Peyer's patch (tissue), 4 donors: ENCODE results near the gene BEND7. TPM values are rescaled to one million over a fixed set of nuclear protein-coding genes. Genes with fewer than 3 reads are reported as not detected.

Source experiments
- DNase-seq, 3 donors: peaks; one replicate each; pipeline ENCODE4 v3.0.0-alpha.2; 2017 to 2019
- H3K27ac ChIP-seq, 4 donors: fragments of 200-600 bp; sonication (generic); one replicate each; pipeline ENCODE4 v1.5.1; 2016 to 2019
- H3K27me3 ChIP-seq, 2 donors: fragments of 200-600 bp; sonication (generic); one replicate each; pipeline ENCODE4 v1.5.1; 2019
- H3K36me3 ChIP-seq, 3 donors: fragments of 200-600 bp; sonication (generic); one replicate each; pipeline ENCODE4 v1.5.1; 2016 to 2019
- H3K4me1 ChIP-seq, 4 donors: fragments of 200-600 bp; sonication (generic); one replicate each; pipeline ENCODE4 v1.5.1; 2016 to 2019
- H3K4me3 ChIP-seq, 4 donors: fragments of 200-600 bp; sonication (generic); 1 replicate in 3 of 4; 2 replicates in 1 of 4; pipeline ENCODE4 v1.5.1; 2016 to 2019; ENCODE audit warnings: mild to moderate bottlenecking in 1 of 4
- H3K9me3 ChIP-seq, 4 donors: fragments of 200-600 bp; sonication (generic); one replicate each; pipeline ENCODE4 v1.5.1; 2016 to 2019; ENCODE audit warnings: mild to moderate bottlenecking in 1 of 4
- POLR2A ChIP-seq, 2 donors: fragments of 450-650 bp; IDR thresholded peaks; one replicate each; pipeline ENCODE4 v1.5.1; 2017; ENCODE audit warnings: antibody characterized with exemption in 2 of 2, mild to moderate bottlenecking in 2 of 2, moderate library complexity in 2 of 2
- total RNA-seq, 4 donors: library from RNA; depleted of rRNA; stranded (reverse); fragments of >200 nt; gene quantifications; one replicate each; pipeline ENCODE4 v1.1.0, GENCODE V29; 2016
- TF ChIP-seq, protein P1 (sequence below), 6 experiments: fragments of 450-650 bp in 4 of 6; fragments of 200-600 bp in 2 of 6; sonication (generic) in 1 of 6; IDR thresholded peaks; one replicate each; pipeline ENCODE4 v1.5.1; 2017 to 2019; ENCODE audit warnings: antibody characterized with exemption in 6 of 6, mild to moderate bottlenecking in 3 of 6, moderate library complexity in 1 of 6

Gene BEND7
- total RNA-seq, 4 donors from 2014 or later: 23.1 to 136 (median 97.8) TPM

DNA sequence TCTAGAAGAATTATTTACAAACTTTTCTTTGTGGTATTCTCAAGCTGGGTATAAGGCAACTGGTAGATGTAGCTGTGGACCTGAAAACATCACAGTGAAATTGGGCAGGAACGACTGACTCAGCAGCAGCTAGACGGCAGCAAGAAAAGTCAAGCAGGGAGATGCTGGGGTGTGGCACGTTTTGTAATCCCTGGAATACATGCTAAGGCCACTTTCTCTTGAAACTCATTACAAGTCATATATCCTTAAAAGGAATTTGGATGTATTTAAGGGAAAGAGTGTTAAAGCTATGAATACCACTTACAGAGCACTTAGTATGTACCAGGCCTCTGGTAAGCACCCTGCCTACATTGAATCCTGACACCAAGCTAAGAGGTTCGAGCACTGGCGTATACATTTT, 17.4 kb downstream of the BEND7 start:
- Histone ChIP-seq H3K4me3 (no peak overlapping the region), H3K9me3 (no peaks in the 10 kb centered on the region), H3K4me1 (no peaks in the 10 kb centered on the region), H3K36me3 (peaks cover 0 to 1% (median 0%) of the 10 kb centered on the region in 3 donors), H3K27ac (no peak overlapping the region), H3K27me3 (no peaks in the 10 kb centered on the region)
- TF ChIP-seq, protein P1, sequence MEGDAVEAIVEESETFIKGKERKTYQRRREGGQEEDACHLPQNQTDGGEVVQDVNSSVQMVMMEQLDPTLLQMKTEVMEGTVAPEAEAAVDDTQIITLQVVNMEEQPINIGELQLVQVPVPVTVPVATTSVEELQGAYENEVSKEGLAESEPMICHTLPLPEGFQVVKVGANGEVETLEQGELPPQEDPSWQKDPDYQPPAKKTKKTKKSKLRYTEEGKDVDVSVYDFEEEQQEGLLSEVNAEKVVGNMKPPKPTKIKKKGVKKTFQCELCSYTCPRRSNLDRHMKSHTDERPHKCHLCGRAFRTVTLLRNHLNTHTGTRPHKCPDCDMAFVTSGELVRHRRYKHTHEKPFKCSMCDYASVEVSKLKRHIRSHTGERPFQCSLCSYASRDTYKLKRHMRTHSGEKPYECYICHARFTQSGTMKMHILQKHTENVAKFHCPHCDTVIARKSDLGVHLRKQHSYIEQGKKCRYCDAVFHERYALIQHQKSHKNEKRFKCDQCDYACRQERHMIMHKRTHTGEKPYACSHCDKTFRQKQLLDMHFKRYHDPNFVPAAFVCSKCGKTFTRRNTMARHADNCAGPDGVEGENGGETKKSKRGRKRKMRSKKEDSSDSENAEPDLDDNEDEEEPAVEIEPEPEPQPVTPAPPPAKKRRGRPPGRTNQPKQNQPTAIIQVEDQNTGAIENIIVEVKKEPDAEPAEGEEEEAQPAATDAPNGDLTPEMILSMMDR (IDR thresholded peaks at IDR 0.05): no peak
- TF ChIP-seq POLR2A (IDR thresholded peaks at IDR 0.05): no peak
- no peak for DNase-seq

- no peaks in the 10 kb centered on the region for H3K27me3 ChIP-seq
- H3K4me1 ChIP-seq: no peaks in the 10 kb centered on the region
- H3K9me3 ChIP-seq: no peaks in the 10 kb centered on the region
- no peak overlapping the region for H3K4me3 ChIP-seq
- H3K27ac ChIP-seq: no peak overlapping the region
- H3K36me3 ChIP-seq: peaks cover 0 to 15% (median 0%) of the 10 kb centered on the region in 3 donors
- no peak for TF ChIP-seq POLR2A (IDR thresholded peaks at IDR 0.05)
- TF ChIP-seq, protein P1 (IDR thresholded peaks at IDR 0.05): no peak
- no peak for DNase-seq
These were observed 23.6 kb downstream of the BEND7 start for GRCh38 chr10:13505052-13505680.

DNA sequence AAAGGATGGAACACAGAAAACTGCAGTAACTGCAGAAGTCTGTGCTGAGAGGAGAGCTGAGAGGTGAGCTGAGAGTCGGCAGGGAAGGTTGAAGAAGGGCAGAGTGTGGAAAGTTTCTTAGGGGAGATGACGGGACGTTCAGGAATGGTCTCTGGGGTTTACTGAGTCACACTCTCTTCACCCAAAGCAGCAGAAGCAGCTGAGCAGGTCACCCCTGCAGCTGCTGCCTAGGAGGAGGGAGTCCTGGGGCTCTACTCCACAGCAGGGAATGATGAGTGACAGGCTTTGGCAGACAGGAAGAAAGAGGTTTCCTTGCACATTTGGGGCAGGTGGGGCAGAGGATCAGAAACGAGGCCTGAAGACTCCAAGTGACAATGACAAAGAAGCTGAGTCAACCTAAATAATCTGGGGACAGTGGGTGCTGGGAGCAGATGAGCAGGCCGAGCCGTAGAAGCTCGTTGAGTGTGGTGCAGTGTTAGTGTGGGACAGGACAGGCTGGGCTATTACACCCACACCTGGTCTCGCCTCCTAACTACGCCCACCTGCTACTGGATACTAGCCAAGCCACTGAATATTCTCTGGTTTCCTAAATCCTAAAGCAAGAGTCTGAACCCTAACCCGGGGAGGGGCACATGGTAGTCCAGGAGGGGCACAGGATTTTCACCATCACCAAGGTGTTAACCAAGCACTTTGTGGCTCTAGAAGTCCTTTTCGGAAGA, 24.9 kb downstream of the BEND7 start:
- no peak overlapping the region for H3K27ac ChIP-seq
- no peak for DNase-seq

GRCh38 chr10:13502380-13502779, 26.4 kb downstream of the BEND7 start:
- H3K9me3 ChIP-seq: no peaks in the 10 kb centered on the region
- H3K36me3 ChIP-seq: peaks cover 0 to 25% (median 0%) of the 10 kb centered on the region in 3 donors
- no peak overlapping the region for H3K4me3 ChIP-seq
- H3K4me1 ChIP-seq: no peaks in the 10 kb centered on the region
- no peaks in the 10 kb centered on the region for H3K27me3 ChIP-seq
- TF ChIP-seq, protein P1 (IDR thresholded peaks at IDR 0.05): no peak
- TF ChIP-seq POLR2A (IDR thresholded peaks at IDR 0.05): no peak
- DNase-seq: no peak
- no peak overlapping the region for H3K27ac ChIP-seq

More for the DNA sequence above, 24.9 kb downstream of the BEND7 start:
- Histone ChIP-seq H3K36me3 (peaks cover 0 to 25% (median 0%) of the 10 kb centered on the region in 3 donors), H3K9me3 (no peaks in the 10 kb centered on the region), H3K4me1 (no peaks in the 10 kb centered on the region), H3K27me3 (no peaks in the 10 kb centered on the region), H3K4me3 (no peak overlapping the region)
- TF ChIP-seq, protein P1 (IDR thresholded peaks at IDR 0.05): no peak
- no peak for TF ChIP-seq POLR2A (IDR thresholded peaks at IDR 0.05)

GRCh38 chr10:13500201-13500600, 28.6 kb downstream of the BEND7 start:
- H3K9me3 ChIP-seq: no peaks in the 10 kb centered on the region
- TF ChIP-seq, protein P1 (IDR thresholded peaks at IDR 0.05): no peak
- no peak for TF ChIP-seq POLR2A (IDR thresholded peaks at IDR 0.05)
- no peak overlapping the region for H3K27ac ChIP-seq
- no peak for DNase-seq
- peaks cover 0 to 22% (median 0%) of the 10 kb centered on the region in 3 donors for H3K36me3 ChIP-seq
- no peak overlapping the region for H3K4me3 ChIP-seq
- no peaks in the 10 kb centered on the region for H3K4me1 ChIP-seq
- H3K27me3 ChIP-seq: no peaks in the 10 kb centered on the region
